Keratinocyte (primary cell): ENCODE data around the gene RAPGEF3.

Experiments used
- CTCF ChIP-seq, 3 experiments: IDR thresholded peaks in 1 of 3; conservative IDR thresholded peaks in 1 of 3; optimal IDR thresholded peaks in 1 of 3; 2 replicates in 2 of 3; 3 replicates in 1 of 3; pipeline versions ENCODE3 to v1.5.1; 2011; ENCODE audit warnings: low read length in 3 of 3, mild to moderate bottlenecking in 3 of 3, moderate library complexity in 2 of 3, control low read depth in 1 of 3, inconsistent platforms in 1 of 3; ENCODE audit not compliant: insufficient read depth in 2 of 3; ENCODE audit errors: extremely low read depth in 1 of 3
- EZH2 ChIP-seq: IDR thresholded peaks from one replicate; pipeline ENCODE4 v1.6.1; 2012; ENCODE audit warnings: inconsistent platforms, mild to moderate bottlenecking, low read length, moderate library complexity

- no peak for TF ChIP-seq CTCF (optimal IDR thresholded peaks at IDR 0.05 in 1 of 3, IDR thresholded peaks at IDR 0.05 in 1 of 3, conservative IDR thresholded peaks at IDR 0.05 in 1 of 3; ENCODE audit: extremely low read depth in 1 of 3, insufficient read depth in 2 of 3, low read length in 3 of 3)
- no peak for TF ChIP-seq EZH2
Measured at GRCh38 chr12:47731723-47732122, 27.0 kb downstream of the RAPGEF3 start.
